Central memory CD4-positive, alpha-beta T cell (primary cell): ENCODE data around the gene LRRTM4.

Source experiments
- DNase-seq: peaks from one replicate; pipeline ENCODE4 v3.0.0; 2022
- total RNA-seq, 3 experiments: gene quantifications; one replicate each; lab custom pipeline; 2026; lab: John Stamatoyannopoulos, UW

LRRTM4 gene
- total RNA-seq = 0 to 0.19 (median 0) reads per million in 3 experiments

DNA sequence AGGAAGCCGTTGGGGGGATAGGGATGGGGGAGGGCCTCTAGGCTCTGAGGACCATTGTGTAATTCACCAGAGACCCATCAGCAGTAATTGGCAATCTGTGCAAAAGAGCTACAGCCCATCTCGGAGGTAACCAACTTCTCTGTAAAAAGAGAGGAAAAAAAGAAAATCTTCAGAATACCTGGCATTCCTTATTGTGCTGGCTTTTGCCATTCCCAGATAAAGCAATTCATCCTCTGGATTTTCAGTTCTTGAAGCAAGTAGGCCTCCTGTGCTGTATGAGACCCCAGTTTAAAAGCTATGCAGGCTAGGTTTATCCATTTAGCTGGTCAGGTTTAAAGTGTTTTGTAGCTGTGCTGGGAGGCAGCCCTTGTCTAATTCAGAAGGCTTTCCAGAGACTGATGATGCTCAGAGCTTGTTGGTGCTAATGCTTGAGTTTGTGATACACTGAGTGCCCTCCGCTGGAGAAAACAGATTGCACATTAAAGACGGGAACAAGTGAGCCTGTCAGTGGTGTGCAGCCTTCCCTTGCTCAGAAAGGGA, at the start of gene LRRTM4:
Gene LRRTM4, minus strand, starts transcription at position 446 of the 540 bp plus-strand sequence.
- DNase-seq = no peak

DNA sequence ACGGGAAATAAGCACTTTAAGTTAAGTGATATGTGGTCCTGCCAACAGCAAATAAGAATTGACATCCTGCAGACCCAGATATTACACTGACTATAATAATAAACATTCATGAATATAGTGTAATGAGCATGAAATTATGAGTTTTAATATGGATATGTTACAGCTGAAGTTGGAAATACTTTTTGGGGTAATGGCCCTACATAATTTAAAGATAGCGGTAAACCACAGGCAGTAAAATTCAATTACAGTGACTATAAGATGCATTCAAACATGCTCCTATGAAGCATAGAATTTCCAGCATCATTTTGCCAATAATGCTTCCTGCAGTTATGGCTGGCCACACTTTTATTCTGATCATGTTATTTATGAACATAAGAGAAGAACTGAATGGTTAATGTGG, 49.4 kb upstream of the LRRTM4 start:
- no peak for DNase-seq

DNA sequence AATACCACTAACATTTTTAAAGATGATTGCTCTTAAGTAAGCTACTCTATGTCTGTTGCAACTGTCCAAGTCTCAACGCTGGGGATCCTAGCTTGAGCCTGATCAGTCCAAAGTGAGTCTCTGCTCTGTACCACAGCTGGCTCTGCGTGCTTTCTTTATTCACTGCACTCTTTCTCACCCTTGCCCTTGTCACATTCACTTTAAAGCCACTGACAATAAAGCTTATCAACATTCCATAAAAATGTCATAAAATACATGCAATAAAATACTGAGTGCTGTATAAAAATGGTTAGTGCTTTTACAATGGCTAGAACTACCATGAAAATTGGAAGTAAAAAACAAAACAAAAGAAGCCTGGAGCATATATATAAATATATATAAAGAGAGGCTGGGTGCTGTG, 45.5 kb upstream of the LRRTM4 start:
- no peak for DNase-seq

GRCh38 chr2:77566582-77566981, 44.4 kb upstream of the LRRTM4 start:
- no peak for DNase-seq

- DNase-seq = no peak
Measured at GRCh38 chr2:77566131-77566530, 44.0 kb upstream of the LRRTM4 start.

DNA sequence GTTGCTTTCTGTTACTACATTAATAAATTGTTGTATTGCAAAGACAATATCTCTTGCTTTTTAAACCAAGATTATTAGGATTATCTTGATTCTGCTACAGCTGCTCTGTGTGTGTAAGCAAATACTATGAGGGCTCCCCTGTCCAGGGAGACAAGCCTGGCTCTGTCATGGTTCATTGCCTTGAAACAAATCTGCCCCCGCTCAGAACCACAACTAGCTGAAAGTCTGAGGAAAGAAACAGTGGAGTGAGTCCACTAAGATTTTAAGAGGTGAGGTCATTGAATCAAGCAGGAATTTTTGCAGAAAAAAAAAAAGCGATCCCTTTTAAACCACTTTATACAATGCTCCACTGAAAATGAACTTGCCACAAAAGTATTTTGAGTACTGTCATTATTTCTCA, 30.8 kb upstream of the LRRTM4 start:
- no peak for DNase-seq

DNA sequence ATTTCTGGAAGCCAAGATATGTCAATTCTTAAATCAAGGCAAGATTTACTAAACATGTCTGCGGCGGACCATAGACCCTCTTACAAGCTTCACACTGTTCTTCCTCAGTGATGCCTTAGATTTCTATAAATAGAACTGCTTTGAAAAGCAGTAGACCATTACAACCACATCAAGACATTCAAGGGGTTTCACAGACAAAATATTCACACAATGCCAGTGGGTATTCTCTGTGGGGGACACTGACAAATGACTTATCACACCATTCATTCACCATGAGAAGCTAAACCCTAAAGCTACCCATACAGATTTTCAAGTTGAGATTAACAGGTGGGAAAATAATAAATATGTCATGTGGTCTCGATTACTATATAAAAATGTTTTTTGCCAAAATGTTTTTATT, 15.9 kb upstream of the LRRTM4 start:
- DNase-seq = no peak

- DNase-seq = no peak
Measured at GRCh38 chr2:77522888-77523287, 712 bp upstream of the LRRTM4 start.

GRCh38 chr2:77521548-77521891, 656 bp downstream of the LRRTM4 start:
- DNase-seq = no peak

GRCh38 chr2:77520641-77521547, 1.3 kb downstream of the LRRTM4 start:
- no peak for DNase-seq

- no peak for DNase-seq
Measured at GRCh38 chr2:77519888-77520506, 2.2 kb downstream of the LRRTM4 start.

- no peak for DNase-seq
Measured at GRCh38 chr2:77519164-77519887, 2.9 kb downstream of the LRRTM4 start.

DNA sequence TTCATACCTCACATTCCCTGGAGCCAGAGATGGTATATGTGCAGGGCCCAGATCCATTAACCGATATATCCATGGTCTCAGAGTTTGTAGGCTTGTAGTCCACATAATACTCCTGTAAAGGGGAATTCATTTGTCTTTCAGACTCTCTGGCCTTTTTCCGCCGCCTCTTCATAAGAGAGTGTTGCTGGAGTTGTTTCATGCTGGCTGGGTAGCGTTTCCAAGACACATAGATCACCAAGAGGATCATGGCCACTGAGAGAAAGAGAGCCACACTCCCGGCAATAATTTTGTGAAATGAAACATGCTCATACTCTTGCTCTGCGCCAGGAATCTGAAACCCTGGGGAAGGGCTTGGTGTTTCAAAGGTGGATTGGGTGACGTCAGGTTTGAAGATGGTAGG, 3.9 kb downstream of the LRRTM4 start:
- DNase-seq = no peak

GRCh38 chr2:77513191-77513590, 9.0 kb downstream of the LRRTM4 start:
- no peak for DNase-seq

- no peak for DNase-seq
Measured at GRCh38 chr2:77512507-77512906, 9.7 kb downstream of the LRRTM4 start.

DNA sequence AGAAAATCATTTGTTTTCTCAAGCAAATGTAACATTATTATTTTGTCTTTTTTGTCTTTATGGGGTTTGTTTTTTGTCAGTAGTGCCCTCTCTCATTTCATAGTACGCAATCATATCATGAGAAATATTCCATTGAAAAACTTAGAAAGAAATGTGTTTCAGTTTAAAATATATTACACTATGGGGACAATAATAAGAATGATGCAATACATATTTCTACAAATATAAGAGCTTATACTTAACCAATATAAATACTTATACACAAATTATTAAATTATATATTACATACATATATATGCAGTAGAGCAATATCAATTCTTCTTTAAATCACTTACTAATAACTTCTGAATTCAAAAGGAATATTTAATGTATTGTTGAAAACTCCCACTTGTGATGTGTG, 13.7 kb downstream of the LRRTM4 start:
- DNase-seq = no peak

DNA sequence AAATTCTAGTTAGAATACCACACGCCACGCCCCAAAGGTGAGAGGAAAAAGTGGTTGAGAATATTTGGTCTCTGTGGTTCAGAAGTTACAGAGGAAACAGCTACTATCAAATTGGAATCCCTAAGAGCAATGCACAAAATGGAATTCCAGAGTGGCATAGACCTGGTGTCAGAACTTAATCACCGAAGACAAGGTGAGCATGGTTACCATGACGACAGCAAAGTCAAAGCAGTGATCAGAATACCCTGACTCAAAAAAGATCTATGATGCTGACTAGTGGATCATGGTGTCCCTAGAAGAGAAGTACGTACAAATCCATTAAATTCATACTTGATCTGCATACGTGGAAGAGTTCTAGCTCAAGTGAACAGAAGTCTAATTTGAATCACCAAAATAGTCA, 14.5 kb downstream of the LRRTM4 start:
- DNase-seq = no peak

DNA sequence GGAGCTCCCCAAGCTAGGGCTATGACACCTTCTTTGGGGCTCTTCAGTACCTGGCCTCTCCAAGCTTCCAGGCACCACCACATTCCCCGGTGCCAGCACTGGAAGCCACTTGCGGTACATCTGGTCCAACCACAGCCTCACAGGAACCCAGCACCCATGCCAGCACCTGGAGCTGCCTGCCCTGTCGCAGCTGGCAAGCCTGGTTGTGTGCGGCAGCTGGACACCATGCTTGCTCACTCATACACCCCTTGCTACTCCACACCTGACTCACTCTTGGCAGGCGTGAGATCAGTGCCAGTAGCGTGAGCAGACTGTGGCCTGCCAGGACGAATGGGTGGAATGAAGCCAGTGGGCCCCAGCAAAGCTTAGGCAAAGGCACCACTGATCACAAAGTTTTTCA, 34.0 kb downstream of the LRRTM4 start:
- DNase-seq = no peak

DNA sequence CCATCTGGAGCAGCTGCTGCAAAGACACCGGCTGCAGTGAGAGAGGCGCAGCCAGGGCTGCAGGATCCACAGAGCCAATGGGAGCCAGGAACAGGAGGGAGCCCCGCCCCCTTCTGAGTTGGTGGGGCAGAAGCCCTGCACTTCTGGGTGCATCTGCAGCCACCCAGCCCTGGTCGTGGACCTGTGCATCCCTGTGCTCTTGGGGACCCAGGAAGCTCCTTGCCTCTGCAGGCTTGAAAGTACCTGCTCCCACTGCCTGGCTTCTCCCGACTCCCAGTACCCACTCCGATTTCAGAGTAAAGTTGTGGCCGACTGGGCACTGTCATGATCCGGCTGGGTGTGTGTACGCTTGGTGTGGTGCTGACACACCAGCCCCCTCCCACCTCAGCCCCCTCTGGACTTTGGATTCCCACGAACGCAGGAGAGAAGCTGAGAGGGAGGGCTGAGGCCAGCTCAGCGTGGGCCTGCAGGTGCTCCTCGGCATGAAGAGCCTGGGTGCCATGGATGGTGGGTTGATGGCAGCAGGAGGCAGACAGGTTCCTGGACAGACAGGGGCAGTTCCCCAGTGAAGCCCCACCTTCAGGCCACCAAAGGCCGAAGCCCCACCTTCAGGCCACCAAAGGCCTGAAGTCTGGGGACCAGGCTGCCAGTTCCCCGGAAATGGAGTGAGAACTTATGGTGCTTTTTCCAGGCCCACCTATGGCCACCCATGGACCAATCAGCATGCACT, 34.9 kb downstream of the LRRTM4 start:
- DNase-seq = no peak

GRCh38 chr2:77484026-77484425, 38.1 kb downstream of the LRRTM4 start:
- no peak for DNase-seq

DNA sequence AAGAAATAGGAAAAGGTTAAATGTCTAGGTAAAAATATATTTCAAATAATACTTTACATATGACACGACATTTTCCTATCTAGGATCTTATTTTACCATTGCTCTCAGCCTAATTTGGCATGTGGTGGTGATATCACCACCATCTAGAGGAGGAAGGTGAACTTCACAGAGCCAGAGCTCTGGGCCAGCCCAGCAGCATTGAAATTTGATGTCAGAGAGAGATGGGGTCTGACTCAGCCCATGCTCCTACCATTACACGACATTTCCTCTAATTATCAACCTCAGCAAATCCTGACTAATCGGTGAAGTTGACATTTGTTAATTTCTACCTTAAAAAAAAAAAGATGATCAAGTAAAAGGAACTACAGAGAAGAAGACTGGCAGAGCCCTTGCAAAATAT, 42.3 kb downstream of the LRRTM4 start:
- no peak for DNase-seq

GRCh38 chr2:77479395-77479794, 42.8 kb downstream of the LRRTM4 start:
- DNase-seq = no peak

GRCh38 chr2:77470096-77470495, 52.1 kb downstream of the LRRTM4 start:
- no peak for DNase-seq
